Measurements from ENCODE around the gene BATF2.
"Not testable (repeated sequence)": the region's sequence is repeated elsewhere in the genome, so short reads cannot be mapped to it uniquely, and the experiment has no call there.

BATF2 gene

GRCh38 chr11:65008016-65008415 lies 11.2 kb upstream of the BATF2 start:
- no peak for DNase-seq (ENCODE audit: extremely low spot score)
- ChIA-PET CTCF (interaction anchor here (1.1 kb wide), 1 partner anchor 172 kb away, joined by 3 read pairs; no protein-coding TSS in a partner anchor), POLR2A (no interaction called here)
- TF ChIP-seq, protein P1, sequence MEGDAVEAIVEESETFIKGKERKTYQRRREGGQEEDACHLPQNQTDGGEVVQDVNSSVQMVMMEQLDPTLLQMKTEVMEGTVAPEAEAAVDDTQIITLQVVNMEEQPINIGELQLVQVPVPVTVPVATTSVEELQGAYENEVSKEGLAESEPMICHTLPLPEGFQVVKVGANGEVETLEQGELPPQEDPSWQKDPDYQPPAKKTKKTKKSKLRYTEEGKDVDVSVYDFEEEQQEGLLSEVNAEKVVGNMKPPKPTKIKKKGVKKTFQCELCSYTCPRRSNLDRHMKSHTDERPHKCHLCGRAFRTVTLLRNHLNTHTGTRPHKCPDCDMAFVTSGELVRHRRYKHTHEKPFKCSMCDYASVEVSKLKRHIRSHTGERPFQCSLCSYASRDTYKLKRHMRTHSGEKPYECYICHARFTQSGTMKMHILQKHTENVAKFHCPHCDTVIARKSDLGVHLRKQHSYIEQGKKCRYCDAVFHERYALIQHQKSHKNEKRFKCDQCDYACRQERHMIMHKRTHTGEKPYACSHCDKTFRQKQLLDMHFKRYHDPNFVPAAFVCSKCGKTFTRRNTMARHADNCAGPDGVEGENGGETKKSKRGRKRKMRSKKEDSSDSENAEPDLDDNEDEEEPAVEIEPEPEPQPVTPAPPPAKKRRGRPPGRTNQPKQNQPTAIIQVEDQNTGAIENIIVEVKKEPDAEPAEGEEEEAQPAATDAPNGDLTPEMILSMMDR (IDR thresholded peaks at IDR 0.05; ENCODE audit: control extremely low read depth, extremely low read depth, low read depth, missing control alignments) = no peak

- DNase-seq (ENCODE audit: extremely low spot score); POLR2A ChIA-PET: not testable (repeated sequence)
- CTCF ChIA-PET = interaction anchor here (1.3 to 3.0 kb wide), 3 partner anchors 10 to 113 kb away, joined by 4 to 18 read pairs (median 17); partner anchors contain the start of genes ARL2 and ZNHIT2
Measured at GRCh38 chr11:65003968-65004367, 7.2 kb upstream of the BATF2 start.

GRCh38 chr11:65003282-65003681 lies 6.5 kb upstream of the BATF2 start:
- TF ChIP-seq, protein P1 (IDR thresholded peaks at IDR 0.05; ENCODE audit: control extremely low read depth, extremely low read depth, low read depth, missing control alignments) = no peak
- POLR2A ChIA-PET = no interaction called here
- CTCF ChIA-PET = interaction anchor here (1.3 to 3.0 kb wide), 2 partner anchors 11 to 114 kb away, joined by 4 to 18 read pairs; partner anchors contain the start of genes ARL2 and ZNHIT2
- no peak for DNase-seq (ENCODE audit: extremely low spot score)

DNA sequence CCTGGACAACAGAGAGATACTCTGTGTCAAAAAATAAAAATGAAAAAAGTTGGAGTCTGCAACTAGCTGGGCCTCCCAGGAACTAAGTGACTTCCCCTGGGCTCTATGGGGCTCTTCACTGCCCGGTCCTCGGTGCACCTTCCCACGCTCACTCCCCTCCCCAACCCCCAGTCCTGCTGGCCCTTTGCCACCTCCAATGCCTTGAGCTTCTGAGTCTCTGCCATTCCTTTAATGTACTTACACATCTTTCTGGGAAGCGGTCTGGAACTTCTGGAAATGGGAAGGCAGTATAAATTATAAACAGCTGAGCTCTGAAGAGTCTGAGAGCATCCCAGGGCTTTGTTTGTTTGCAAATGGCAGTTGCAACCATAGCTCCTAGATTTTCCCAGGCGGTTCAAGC lies 5.9 kb upstream of the BATF2 start:
- TF ChIP-seq, protein P1 (IDR thresholded peaks at IDR 0.05; ENCODE audit: control extremely low read depth, extremely low read depth, low read depth, missing control alignments) = no peak
- POLR2A ChIA-PET = no interaction called here
- no peak for DNase-seq (ENCODE audit: extremely low spot score)
- CTCF ChIA-PET = interaction anchor here (1.3 to 3.0 kb wide), 3 partner anchors 11 to 114 kb away, joined by 3 to 18 read pairs (median 4); partner anchors contain the start of genes ARL2 and ZNHIT2

DNA sequence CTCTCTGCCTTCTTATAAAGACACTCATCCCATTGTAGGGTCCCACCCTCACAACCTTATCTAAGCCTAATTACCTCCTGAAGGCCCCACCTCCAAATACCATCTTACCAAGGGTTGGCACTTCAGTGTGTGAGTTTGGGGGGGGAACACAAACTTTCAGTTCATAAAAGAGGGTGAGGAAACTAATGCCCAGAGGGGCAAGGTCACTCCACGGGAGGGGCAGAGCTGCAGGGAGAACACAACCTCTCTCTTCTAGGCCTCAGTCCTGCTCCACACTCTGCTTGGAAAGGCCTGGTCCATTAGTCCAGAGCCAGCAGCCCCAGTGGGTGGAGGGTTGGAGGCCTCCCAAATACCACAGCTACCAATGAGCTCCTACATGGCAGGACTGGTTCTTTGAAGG lies 2.7 kb upstream of the BATF2 start:
- no peak for DNase-seq (ENCODE audit: extremely low spot score)
- ChIA-PET POLR2A (no interaction called here), CTCF (interaction anchor here (1.0 to 6.2 kb wide), 4 partner anchors 13 to 250 kb away, joined by 3 to 34 read pairs (median 3); partner anchors contain the start of gene ARL2)
- TF ChIP-seq, protein P1 (IDR thresholded peaks at IDR 0.05; ENCODE audit: control extremely low read depth, extremely low read depth, low read depth, missing control alignments) = no peak

- POLR2A ChIA-PET = no interaction called here
- CTCF ChIA-PET = interaction anchor here (1.0 to 6.2 kb wide), 5 partner anchors 14 to 251 kb away, joined by 3 to 34 read pairs (median 4); partner anchors contain the start of genes ARL2 and CDC42BPG
- DNase-seq (ENCODE audit: extremely low spot score) = no peak
- TF ChIP-seq, protein P1 (IDR thresholded peaks at IDR 0.05; ENCODE audit: control extremely low read depth, extremely low read depth, low read depth, missing control alignments) = no peak
Measured at GRCh38 chr11:64998690-64999431, 2.1 kb upstream of the BATF2 start.

DNA sequence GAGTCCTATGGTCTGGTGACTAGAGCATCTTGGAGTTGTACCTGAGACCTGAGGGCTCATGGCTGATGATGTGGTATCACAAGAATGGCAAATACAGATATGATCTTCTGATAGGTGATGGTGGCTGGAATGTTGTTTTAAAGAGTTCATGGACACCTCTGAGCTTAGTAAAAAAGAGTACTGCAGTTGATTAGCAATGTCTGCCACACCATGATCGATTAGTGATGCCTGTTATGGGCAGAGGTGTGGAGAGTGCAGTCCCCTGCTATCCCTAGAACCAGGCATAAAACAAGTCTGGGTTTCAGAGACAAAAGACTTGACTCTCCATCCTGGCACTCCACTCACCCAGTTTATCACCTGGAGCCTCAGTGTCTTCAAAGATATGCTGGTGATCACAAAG lies 1.4 kb upstream of the BATF2 start:
- ChIA-PET POLR2A (no interaction called here), CTCF (interaction anchor here (1.0 to 6.2 kb wide), 7 partner anchors 15 to 154 kb away, joined by 3 to 34 read pairs (median 7); partner anchors contain the start of genes ARL2 and CDC42BPG)
- TF ChIP-seq, protein P1 (IDR thresholded peaks at IDR 0.05; ENCODE audit: control extremely low read depth, extremely low read depth, low read depth, missing control alignments) = no peak
- no peak for DNase-seq (ENCODE audit: extremely low spot score)

Data from GM10248 (cell line).